HG02571 (cell line): ENCODE results near the gene BRI3.
A peak's percentile ranks its signal among the peaks of the same experiment; 100 is the strongest.

Experiments used
- ATAC-seq: cut with Tn5 transposase; IDR thresholded peaks from one replicate; pipeline ENCODE4 v1.9.1; 2021; ENCODE audit warnings: mild to moderate bottlenecking, moderate library complexity; ENCODE audit not compliant: unreplicated experiment

The BRI3 gene

DNA sequence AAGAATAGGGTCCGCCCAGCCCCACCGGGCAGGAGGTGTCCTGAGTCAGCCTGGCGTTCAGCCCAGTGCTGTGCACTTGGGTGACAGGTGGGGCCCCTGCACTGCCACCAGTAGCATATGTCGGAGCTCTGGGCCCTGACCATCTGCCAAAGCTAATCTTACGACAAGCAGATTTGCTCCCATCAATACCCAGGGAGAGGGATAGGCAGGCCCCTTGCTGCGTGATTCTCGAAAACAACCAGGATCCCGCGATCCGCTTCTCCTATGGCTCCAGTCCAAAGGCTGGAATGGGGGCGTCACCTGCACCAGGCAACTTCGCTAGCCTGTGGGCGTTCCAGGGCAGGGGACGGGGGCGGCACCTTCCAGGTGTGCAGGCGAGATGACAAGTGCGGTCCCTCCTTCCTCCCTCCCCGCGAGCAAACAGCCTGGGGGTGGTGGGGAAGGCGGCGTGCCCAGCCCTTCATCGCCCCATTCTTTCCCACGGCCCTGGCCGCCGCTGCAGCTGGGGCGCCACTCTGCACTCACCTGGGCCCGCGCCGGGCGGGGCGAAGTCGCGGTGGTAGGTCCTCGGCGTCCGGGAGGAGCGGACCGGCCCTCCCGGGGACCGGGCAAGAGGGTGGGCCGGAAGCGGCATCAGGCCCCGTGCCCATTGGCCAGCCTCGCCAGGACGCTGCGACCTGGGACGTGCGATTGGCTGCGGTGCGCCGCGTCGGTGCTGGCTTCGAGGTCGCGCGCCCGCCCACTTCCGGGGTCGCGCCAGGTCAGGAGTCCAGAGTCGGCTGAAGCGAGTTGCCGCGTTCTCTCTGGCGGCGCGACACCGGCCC, 29.7 kb upstream of the BRI3 start, which contains the start of gene TECPR1:
TSS of gene TECPR1 (minus strand) at position 632 of the 824 bp plus-strand sequence. CDS start 6,086 bp downstream, outside the sequence.
- peak; percentile 97 for ATAC-seq

DNA sequence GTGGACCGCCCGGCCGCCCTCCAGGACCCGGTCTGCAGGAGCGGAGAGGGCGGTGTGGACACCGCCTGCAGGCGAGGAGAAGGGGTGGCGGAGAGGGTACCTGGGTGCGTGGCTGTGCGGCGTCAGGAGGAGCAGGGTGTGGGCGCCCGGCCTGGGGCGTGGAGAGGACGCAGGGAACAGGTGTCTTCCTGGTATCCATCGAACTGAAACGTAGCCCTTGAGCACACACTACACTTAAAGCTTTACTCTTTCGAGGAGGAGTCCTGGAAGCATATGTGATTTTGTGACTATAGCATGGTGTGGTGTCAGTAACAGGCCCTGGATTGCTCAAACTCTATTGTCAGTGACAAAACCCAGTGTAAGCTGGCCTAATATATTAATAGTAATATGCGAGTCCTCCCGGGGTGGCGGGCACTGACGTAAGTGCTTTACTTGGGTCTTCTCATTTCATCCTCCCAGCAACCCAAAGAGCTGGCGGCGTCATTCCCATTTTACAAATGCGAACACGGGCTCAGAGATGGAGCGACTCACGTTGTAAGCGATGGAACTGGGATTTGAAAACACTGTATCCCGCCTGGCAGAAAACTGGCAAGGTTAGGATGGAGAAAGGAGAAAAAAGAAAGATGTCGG, 28.9 kb upstream of the BRI3 start:
- peak; percentile 18 for ATAC-seq

DNA sequence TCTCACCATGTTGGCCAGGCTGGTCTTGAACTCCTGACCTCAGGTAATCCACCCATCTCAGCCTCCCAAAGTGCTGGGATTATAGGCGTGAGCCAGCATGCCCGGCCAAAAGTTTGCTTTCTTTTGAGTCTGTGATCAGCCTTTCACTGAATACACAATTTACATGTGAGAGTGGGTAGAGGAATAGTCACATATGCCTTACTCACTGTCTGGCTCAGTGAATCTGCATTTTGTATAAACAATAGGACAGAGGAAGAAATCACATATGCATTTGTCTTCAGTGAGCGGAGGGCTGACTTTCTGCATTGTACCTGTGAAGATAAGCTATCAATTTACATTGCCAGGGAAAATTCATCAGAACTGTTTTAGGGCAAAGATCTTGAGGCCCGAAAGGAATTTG, 27.0 kb upstream of the BRI3 start:
- ATAC-seq, result no peak

DNA sequence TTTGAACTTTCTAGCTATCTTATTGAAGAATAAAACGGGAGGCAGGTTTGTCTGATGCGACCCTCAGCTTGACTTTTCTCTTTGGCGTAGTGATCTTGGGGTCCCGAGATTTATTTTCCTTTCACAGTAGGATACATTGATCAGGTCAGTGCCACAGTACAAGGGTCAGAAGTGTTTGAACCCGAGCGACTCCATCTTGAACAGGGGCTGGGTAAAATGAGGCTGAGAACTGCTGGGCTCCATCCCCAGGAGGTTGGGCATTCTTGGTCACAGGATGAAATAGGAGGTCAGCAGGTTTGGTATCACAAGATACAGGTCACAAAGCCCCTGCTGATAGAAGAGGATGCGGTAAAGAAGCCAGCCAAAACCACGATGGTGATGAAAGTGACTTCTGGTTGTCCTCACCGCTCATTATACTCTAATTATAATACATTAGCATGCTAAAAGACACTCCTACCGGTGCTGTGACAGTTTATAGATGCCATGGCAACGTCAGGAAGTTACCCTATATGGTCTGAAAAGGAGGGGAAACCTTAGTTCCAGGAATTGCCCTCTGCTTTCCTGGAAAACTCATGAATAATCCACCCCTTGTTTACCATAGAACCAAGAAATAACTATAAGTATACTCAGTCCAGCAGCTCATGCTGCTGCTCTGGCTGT, 26.4 kb upstream of the BRI3 start:
- no peak for ATAC-seq

DNA sequence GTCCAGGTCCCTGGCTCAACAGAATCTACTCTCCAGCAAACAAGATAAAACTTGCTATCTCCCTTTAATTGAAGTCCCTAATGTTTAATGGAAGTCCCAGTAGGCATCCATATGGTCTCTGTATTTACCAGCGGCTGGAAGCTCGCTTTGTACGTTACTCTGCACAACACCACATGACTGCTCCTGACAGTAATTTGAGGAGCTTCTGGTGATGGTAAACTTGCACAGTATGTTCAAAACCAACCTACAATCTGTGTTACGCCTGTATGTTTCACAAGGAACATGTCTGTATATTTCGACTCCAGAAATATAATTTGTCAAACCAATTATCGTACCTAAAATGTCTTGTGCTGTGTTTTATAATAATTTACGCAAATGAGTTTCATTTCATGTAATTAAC, 25.1 kb upstream of the BRI3 start:
- no peak for ATAC-seq

DNA sequence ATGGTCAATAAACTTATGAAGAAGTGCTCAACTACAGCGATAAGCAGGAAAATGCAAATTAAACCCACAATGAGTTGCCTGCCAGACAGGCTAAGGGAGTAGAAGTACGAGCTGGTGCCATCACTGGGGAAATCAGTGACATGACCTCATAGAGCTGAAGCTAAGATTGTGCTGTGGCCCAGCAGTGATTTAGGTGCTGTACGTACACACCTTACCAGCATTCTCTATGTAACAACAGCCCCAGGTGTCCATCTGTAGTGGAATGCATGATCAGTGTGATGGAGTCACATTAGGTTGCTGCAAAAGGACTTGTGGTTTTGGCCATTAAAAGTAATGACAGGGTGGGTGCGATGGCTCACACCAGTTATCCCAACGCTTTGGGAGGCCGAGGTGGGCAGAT, 23.8 kb upstream of the BRI3 start:
- no peak for ATAC-seq

DNA sequence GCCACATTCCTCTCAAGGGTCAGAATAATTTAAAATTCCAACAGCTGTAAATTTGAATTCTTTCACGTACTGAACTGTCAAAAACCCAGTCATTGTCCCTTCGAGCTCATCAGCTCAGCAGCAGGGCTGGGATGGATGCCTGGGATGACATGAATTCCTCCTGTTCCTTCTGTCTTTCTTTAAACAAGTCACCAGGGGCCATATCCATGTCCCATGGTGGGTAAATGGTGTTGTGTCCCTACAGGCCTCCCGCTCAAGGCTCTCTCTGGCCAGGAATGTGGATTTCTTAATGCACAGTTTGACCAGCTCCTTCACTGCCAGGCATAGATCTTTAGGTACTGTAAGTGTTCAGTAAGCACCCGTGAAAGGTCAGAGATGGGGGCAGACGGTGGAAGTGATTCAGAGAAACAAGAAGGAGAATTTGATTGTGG, 15.6 kb upstream of the BRI3 start:
- no peak for ATAC-seq

DNA sequence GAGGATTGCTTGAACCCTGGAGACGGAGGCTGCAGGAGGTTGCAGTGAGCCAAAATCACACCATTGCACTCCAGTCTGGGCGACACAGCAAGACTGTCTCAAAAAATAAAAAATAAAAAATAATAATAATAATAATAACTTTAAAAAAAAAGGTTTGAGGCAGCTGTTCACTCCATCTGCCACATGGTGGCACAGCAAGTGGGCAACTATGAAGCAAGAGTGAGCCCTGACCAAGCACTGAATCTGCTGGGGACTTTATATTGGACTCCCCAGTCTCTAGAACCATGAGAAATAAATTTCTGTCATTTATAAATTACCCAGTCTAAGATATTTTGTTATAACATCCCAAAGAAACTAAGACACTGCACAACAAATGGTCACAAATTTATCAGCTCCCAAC, 14.6 kb upstream of the BRI3 start:
- no peak for ATAC-seq

DNA sequence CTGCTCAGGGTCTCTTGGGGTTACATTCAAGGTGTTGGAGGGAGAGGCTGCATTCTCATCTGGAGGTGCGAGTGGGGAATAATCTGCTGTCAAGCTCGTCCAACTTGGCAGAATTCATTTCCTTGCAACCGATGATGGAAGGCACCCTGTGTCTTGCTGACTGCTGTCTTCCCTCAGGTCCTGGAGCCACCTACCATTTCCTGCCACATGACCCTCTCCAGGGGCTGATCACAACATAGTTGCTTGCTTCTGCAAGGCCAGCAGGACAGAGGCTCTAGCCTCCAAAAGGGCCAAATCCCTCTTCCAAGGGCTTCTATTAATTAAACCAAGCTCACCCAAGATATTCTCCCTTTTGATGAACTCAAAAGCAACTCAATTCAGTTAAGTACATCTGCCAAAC, 14.2 kb upstream of the BRI3 start:
- ATAC-seq, result no peak

DNA sequence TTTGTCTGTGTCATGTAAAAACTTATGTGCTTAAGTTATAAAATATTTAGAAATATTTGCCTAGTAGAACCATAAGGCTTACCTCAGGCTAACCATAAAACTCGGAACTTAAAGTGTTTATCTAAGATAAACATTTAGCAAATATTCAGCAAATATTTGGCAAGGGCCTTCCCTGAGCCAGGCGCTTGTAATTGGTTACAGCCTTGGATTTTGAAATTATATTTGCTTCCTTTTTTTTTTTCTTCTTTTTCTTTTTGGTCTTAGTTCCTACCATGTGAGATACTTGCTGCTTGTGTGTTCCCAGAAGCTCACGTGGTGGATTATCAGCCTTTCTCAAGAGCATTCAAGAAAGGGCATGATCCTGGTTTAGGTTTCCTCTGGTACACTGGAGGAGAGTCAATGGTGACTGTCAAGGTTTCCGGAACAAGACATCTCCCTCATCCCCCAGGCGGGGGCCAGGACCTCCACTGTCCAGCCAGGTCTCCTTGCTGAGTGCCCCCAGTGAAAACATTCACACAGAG, 5.2 kb upstream of the BRI3 start:
- no peak for ATAC-seq

DNA sequence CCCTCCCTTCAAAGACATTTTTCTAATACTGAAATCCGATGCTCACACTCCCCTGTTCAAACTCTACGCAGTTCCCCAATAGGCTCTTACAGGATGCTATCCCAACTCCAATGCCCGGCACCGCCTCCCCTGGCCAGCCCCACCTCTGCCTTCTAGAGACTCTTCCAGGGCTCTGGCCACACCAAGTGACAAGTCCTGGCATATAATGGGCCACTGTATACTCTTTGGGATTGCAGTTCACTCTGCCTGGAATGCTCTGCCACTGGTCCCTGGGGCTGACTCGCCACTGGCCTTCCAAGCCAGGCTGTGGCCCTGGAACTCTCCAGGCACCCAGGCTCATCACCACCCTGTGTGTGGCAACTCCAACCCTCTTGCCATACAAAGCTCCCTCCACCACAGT, 3.1 kb upstream of the BRI3 start:
- ATAC-seq, result no peak

DNA sequence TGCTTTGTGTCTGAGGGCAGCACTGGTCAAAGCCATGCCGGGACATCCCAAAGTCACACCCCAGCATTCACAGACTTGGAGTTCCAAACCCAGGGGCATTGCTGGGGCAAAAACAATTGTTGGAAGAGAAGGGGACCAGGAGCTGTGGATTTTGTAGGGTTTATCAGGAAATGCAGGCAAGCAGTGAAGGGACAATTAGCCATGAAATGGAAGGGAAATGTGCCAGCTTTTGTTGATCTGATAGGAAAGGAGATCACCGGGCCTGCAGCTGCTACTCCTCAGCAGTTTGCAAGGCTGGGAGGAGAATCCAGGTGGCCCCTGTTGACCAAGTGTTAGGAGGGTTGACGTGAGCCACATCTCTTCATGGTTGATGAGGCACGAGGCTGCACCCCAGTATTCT, 2.5 kb upstream of the BRI3 start:
- ATAC-seq, result no peak

DNA sequence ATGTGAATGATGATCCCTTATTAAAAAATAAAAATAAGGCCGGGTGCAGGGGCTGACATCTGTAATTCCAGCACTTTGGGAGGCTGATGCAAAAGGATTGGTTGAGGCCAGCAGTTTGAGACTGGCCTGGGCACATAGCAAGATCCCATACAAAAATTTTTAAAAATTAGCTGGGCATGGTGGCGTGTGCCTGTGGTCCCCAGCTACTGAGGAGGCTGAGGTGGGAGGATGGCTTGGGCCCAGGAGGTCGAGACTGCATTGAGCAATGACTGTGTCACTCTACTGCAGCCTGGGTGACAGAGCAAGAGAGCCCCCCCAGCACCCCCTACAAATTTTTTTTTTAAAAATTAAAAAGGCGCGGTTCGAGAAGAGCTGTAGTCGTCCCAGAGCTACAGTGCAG, 1.2 kb upstream of the BRI3 start:
- no peak for ATAC-seq

DNA sequence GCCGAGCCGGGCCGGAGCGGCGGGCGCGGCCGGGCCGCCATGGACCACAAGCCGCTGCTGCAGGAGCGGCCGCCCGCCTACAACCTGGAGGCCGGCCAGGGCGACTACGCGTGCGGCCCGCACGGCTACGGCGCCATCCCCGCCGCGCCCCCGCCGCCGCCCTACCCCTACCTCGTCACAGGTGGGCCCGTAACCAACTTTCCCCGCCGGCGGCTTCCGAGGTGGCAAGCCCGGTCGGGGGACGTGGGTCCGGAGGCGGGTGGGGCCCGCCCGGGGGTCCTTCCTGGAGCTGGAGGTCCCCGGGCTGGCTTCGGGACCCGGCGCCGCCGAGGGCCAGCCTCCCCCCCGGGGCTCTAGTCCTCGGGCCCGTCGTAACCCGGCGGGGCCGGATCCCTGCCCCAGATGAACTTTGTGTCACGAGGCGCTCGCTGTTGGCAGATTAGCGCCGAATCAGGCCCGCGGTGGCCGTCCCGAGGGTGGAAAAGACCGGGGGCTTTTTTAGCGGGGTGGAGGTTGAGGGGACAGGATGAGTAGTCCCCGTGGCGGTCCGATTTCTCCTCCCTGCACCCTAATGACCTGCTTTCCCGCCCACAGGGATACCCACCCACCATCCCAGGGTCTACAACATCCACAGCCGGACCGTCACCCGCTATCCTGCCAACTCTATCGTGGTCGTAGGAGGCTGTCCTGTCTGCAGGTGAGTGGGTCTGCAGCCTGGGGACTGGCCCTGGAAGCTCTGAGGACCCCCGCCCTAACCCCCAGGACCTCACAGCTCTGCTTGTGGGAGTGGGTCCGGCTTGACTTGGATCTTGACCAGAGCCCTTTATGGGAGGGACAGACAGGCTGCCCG, 496 bp downstream of the BRI3 start:
- ATAC-seq, result peak; percentile 18

DNA sequence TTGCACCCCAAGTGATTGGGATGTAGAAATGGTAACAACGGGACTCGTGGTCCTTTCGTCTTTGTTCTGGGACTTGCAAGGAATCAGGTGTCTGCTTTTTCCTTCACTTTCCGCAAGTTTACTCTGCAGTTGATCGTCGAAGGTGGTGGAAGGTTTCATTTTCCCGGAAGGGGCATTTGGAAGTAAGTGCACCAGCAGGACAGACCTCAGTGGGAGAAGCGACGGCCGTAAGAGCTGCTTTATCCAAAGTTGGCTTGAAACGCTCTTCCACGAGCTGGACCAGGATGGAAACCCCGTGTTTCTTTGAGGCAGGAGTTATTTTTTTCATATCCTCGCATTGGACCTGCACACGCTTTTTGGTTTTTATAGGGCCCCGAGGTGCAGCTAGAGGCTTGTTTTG, 1.2 kb downstream of the BRI3 start:
- ATAC-seq, result no peak

DNA sequence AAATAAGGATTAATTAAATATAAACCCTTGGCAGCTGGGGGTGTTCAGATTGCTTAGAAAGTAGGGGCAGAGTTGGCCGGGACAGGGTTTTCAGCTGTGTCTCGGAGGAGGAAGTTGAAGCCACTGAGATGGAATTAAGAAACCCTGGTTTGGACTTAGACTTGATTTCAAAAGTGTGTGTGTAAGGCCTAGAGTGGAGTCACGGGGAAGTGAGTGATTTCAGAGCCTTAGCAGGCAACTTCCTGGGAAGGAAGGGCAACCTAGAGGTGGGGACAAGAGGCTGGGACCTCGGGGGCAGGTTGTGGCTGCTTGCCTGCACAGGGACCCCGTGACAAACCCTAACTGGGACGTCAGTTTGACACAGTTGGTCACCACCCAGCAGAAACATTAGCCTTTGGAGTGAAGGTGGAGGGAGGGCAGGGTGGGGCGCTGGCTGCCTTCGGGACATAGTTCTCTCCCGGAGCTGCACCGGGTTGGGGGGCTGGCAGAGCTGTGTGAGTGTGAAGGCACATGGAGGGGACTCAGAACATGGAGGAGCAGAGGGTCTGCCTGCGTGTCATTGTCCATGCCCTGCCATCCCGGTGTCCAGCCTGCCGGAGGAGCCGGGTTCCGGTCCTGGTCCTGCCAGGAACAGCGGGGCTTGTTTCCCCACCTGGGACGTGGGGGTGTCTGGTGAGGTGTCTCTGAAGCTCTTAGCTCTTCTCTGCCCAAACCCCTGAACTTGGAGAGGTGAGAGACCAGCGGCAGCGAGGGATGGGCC, 1.8 kb downstream of the BRI3 start:
- ATAC-seq, result no peak

DNA sequence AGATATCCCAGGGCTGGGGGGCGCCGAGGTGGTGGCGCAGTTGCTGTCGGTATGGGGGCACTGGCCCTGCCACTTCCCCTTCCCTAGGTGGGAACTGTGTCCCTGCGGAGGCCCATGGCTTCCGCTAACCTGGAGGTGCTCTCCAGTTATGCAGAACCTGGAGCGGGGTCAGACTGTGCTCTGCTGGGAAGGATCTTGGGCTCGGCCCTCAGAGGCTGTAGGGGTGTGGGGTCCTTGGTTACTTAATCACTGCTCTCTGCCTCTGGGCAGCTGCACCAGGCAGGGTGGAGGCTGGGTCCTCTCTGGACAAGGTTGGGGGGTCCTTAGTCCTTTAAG, 2.4 kb downstream of the BRI3 start:
- ATAC-seq, result no peak

DNA sequence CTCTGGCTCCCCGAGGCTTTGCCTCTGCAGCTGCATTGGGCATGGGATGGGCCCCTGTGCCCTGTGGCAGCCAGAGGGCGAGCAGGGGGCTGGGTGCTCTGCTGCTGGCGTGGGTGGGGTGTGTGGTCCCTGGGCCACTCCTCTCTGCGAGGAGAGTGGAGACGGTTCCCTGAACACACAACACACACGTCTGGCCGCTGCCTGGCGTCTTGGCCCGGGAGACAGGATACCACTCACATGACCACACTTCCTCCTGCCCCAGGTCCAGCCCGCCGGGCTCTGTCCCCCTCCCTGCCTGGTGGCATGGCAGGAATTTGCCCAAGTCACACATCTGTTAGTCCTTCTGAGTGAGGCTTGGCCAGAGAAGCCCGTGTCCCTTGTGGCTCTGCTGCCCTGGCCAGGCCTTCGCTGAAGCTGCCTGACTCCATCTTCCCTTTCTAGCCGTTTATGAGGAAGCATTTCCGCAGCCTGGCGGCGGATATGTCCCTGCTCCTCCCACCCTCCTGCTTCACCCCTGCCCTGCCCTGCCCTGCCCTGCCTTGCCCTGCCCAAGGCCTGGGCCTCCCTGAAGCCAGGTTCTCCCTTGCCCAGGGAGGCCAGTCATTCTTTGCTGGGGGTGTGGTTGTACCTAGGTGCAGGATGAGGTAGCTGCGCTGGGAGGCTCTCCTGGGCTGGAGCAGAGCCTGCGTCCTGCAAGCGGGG, 3.0 kb downstream of the BRI3 start:
- no peak for ATAC-seq
